Body of pancreas (tissue), 4 donors: ENCODE measurements around the gene CCDC27. TPM values are rescaled to one million over a fixed set of nuclear protein-coding genes. Genes with fewer than 3 reads are reported as not detected.

Source experiments
- ATAC-seq: fragments of 150-250 bp; one replicate; pipeline ENCODE4 v1.9.1; 2016
- DNase-seq, 4 donors: peaks; one replicate each; pipeline ENCODE4 v3.0.0-alpha.2; 2019
- H3K27ac ChIP-seq, 4 donors: fragments of 200-600 bp; sonication (generic); 1 replicate in 3 of 4; 2 replicates in 1 of 4; pipeline versions ENCODE4 v1.5.1 to v1.6.1; 2016 to 2019; ENCODE audit warnings: mild to moderate bottlenecking in 1 of 4, mixed read lengths in 1 of 4, moderate library complexity in 1 of 4
- H3K27me3 ChIP-seq, 2 donors: fragments of 200-600 bp; sonication (generic); one replicate each; pipeline ENCODE4 v1.6.0; 2016; ENCODE audit warnings: mild to moderate bottlenecking in 1 of 2
- H3K36me3 ChIP-seq, 2 donors: fragments of 200-600 bp; sonication (generic); replicated peaks in 1 of 2; 2 replicates each; pipeline ENCODE4 v1.5.1; 2016; ENCODE audit warnings: low read depth in 2 of 2; ENCODE audit not compliant: insufficient read depth in 1 of 2
- H3K4me1 ChIP-seq: fragments of 200-600 bp; sonication (generic); one replicate; pipeline ENCODE4 v1.6.0; 2016
- H3K4me3 ChIP-seq, 2 donors: fragments of 200-600 bp; sonication (generic); 1 replicate in 1 of 2; 2 replicates in 1 of 2; pipeline ENCODE4 v1.5.1; 2016 to 2019
- H3K9me3 ChIP-seq, 3 donors: fragments of 200-600 bp; sonication (generic); 1 replicate in 2 of 3; 2 replicates in 1 of 3; pipeline ENCODE4 v1.5.1; 2016
- CTCF ChIP-seq, 7 experiments: fragments of 450-650 bp in 4 of 7; fragments of 200-600 bp in 3 of 7; sonication (generic) in 3 of 7; IDR thresholded peaks; one replicate each; pipeline ENCODE4 v1.5.1; 2016 to 2019; ENCODE audit warnings: antibody characterized with exemption in 7 of 7
- POLR2A ChIP-seq, 3 donors: fragments of 450-650 bp; IDR thresholded peaks; one replicate each; pipeline ENCODE4 v1.6.1; 2016; ENCODE audit warnings: antibody characterized with exemption in 3 of 3, mild to moderate bottlenecking in 2 of 3
- WGBS, 2 donors: methylation state at CpG; one replicate each; pipeline ENCODE4 v1.1.5; 2017; 5-methylcytosine and 5-hydroxymethylcytosine counted together
- intact Hi-C: fragments of 100-400 bp; cut with DNase I; formaldehyde crosslinking; loops from one replicate; pipeline ENCODE4 v1.15.1; 2023
- total RNA-seq, 2 donors: library from RNA; depleted of rRNA; stranded (reverse); fragments of >200 nt; gene quantifications; one replicate each; pipeline ENCODE4 v1.1.0, GENCODE V29; 2016

Gene CCDC27
- total RNA-seq, 2 donors from 2014 or later, result not detected

GRCh38 chr1:3705341-3705950 is 46.8 kb upstream of the CCDC27 start:
- intact Hi-C loops, result no loop called here
- Histone ChIP-seq H3K27ac (no peak overlapping the region), H3K9me3 (no peaks in the 10 kb centered on the region), H3K27me3 (no peaks in the 10 kb centered on the region), H3K4me1 (peaks cover 10% of the 10 kb centered on the region), H3K4me3 (no peak overlapping the region), H3K36me3 (no peaks in the 10 kb centered on the region)
- TF ChIP-seq CTCF (IDR thresholded peaks at IDR 0.05) (no peak), POLR2A (IDR thresholded peaks at IDR 0.05) (no peak)
- ATAC-seq, result no peak
- 73% methylated on average over 19 of the region's 19 CpGs; no CpG with 5 or more reads in 1 of the 2 donors for WGBS, 2 donors
- no peak for DNase-seq

- no peak overlapping the region for H3K4me3 ChIP-seq
- intact Hi-C loops, result no loop called here
- DNase-seq (no peak), ATAC-seq (no peak)
- H3K27ac ChIP-seq, result no peak overlapping the region
- no peaks in the 10 kb centered on the region for H3K9me3 ChIP-seq
- TF ChIP-seq CTCF (IDR thresholded peaks at IDR 0.05) (no peak), POLR2A (IDR thresholded peaks at IDR 0.05) (no peak)
- peaks cover 10% of the 10 kb centered on the region for H3K4me1 ChIP-seq
- no peaks in the 10 kb centered on the region for H3K36me3 ChIP-seq
- WGBS, 2 donors, result 80 to 85% methylated on average over 4 to 21 of the region's 26 CpGs
- H3K27me3 ChIP-seq, result no peaks in the 10 kb centered on the region
Observed at GRCh38 chr1:3706651-3707297, 45.5 kb upstream of the CCDC27 start.

GRCh38 chr1:3707298-3707938 is 44.8 kb upstream of the CCDC27 start:
- Histone ChIP-seq H3K27ac (no peak overlapping the region), H3K27me3 (no peaks in the 10 kb centered on the region), H3K4me3 (no peak overlapping the region), H3K36me3 (no peaks in the 10 kb centered on the region), H3K9me3 (no peaks in the 10 kb centered on the region), H3K4me1 (peaks cover 10% of the 10 kb centered on the region)
- TF ChIP-seq CTCF (IDR thresholded peaks at IDR 0.05) (no peak), POLR2A (IDR thresholded peaks at IDR 0.05) (no peak)
- intact Hi-C loops, result no loop called here
- 54 to 64% methylated on average over 29 to 35 of the region's 35 CpGs for WGBS, 2 donors
- ATAC-seq (no peak), DNase-seq (no peak)

- WGBS, 2 donors, result 68 to 84% methylated on average over 5 to 8 of the region's 11 CpGs
- Histone ChIP-seq H3K4me1 (peaks cover 10% of the 10 kb centered on the region), H3K27ac (no peak overlapping the region), H3K27me3 (no peaks in the 10 kb centered on the region), H3K9me3 (no peaks in the 10 kb centered on the region), H3K36me3 (no peaks in the 10 kb centered on the region), H3K4me3 (no peak overlapping the region)
- ATAC-seq, result no peak
- intact Hi-C loops, result no loop called here
- TF ChIP-seq POLR2A (IDR thresholded peaks at IDR 0.05) (no peak), CTCF (IDR thresholded peaks at IDR 0.05) (no peak)
- DNase-seq, result no peak
Observed at GRCh38 chr1:3707939-3708328, 44.3 kb upstream of the CCDC27 start.
